K562 (cell line): Measurements from ENCODE around the gene UBXN1. TPM values are rescaled to one million over a fixed set of nuclear protein-coding genes. Genes with fewer than 3 reads are reported as not detected.

Source experiments
- ATAC-seq: fragments of 200-7000 bp; cut with Tn5 transposase; 3 replicates; pipeline ENCODE4 v1.9.1; 2020; ENCODE audit warnings: moderate library complexity
- BruUV-seq: library from RNA; stranded (reverse); fragments of 400-500 nt; replicated peaks from 2 replicates; lab custom pipeline; 2021; lab: Mats Ljungman, UMichigan
- CTCF ChIA-PET: fragments of 300-600 bp; formaldehyde crosslinking; extraction: SDS; loops from one replicate; lab custom pipeline; 2021; ENCODE audit warnings: low intra/inter-chr PET ratio; lab: Yijun Ruan, JAX
- POLR2A ChIA-PET: fragments of 300-600, 350-650 bp; sonication (Branson Sonifier 250); formaldehyde crosslinking; extraction: SDS; loops from one replicate; lab custom pipeline; 2021; ENCODE audit warnings: antibody characterized with exemption, inconsistent platforms; lab: Yijun Ruan, JAX
- DNase-seq, 4 experiments: peaks; one replicate each; pipeline versions ENCODE4 v3.0.0 to v3.0.0-alpha.2; 2011 to 2018; ENCODE audit warnings: low spot score in 3 of 4, mixed read lengths in 3 of 4; ENCODE audit errors: extremely low read depth in 1 of 4
- FAIRE-seq: peaks from 2 replicates; lab custom pipeline; 2011; peaks lifted over from hg19 to GRCh38; lab: Jason Lieb, UNC
- H2AFZ ChIP-seq: 2 replicates; pipeline ENCODE4 v1.6.0; 2011; ENCODE audit warnings: low read depth, low read length, control low read depth, inconsistent platforms
- H3K27ac ChIP-seq: fragments of 200-600 bp; 3 replicates; pipeline ENCODE4 v1.8.0; 2011; ENCODE audit warnings: low read depth, mild to moderate bottlenecking, control low read depth, inconsistent platforms, low read length, moderate library complexity, mixed read lengths; ENCODE audit errors: extremely low read depth
- H3K27me3 ChIP-seq, 2 experiments: fragments of 300-600 bp in 1 of 2; 2 replicates in 1 of 2; 3 replicates in 1 of 2; pipeline versions ENCODE4 v1.6.0 to v1.8.0; 2011; ENCODE audit warnings: inconsistent platforms in 2 of 2, low read length in 2 of 2, mild to moderate bottlenecking in 1 of 2, mixed read lengths in 1 of 2, moderate library complexity in 1 of 2; ENCODE audit not compliant: control insufficient read depth in 2 of 2, insufficient read depth in 2 of 2
- H3K36me3 ChIP-seq: fragments of 300-600 bp; 3 replicates; pipeline ENCODE4 v1.8.0; 2011; ENCODE audit warnings: mild to moderate bottlenecking, low read length, inconsistent platforms; ENCODE audit not compliant: control insufficient read depth, insufficient read depth
- H3K4me1 ChIP-seq, 2 experiments: fragments of 200-600 bp in 1 of 2; replicated peaks in 1 of 2; 2 replicates in 1 of 2; 3 replicates in 1 of 2; pipeline versions ENCODE4 v1.5.1 to v1.8.0; 2011; ENCODE audit warnings: inconsistent platforms in 2 of 2, low read length in 2 of 2, mild to moderate bottlenecking in 1 of 2, mixed read lengths in 1 of 2, moderate library complexity in 1 of 2; ENCODE audit not compliant: control insufficient read depth in 2 of 2, insufficient read depth in 2 of 2
- H3K4me2 ChIP-seq: 2 replicates; pipeline ENCODE4 v1.6.1; 2011; ENCODE audit warnings: low read length, control low read depth, inconsistent platforms, mixed read lengths; ENCODE audit not compliant: insufficient read depth
- H3K4me3 ChIP-seq: fragments of 200-600 bp; sonication (generic), shearing (Covaris generic); 2 replicates; pipeline ENCODE4 v1.5.1; 2016; ENCODE audit warnings: control low read depth, inconsistent platforms
- H3K79me2 ChIP-seq: fragments of 200-600 bp; 3 replicates; pipeline ENCODE4 v1.8.0; 2011; ENCODE audit warnings: low read length, inconsistent platforms; ENCODE audit not compliant: control insufficient read depth, insufficient read depth
- H3K9ac ChIP-seq, 2 experiments: 2 replicates each; pipeline versions ENCODE4 v1.6.0 to v1.6.1; 2011; ENCODE audit warnings: low read depth in 2 of 2, low read length in 2 of 2, control low read depth in 1 of 2, inconsistent platforms in 1 of 2, mild to moderate bottlenecking in 1 of 2, mixed read lengths in 1 of 2; ENCODE audit not compliant: insufficient read depth in 1 of 2
- H3K9me1 ChIP-seq: one replicate; pipeline ENCODE4 v1.6.0; 2011; ENCODE audit warnings: inconsistent platforms, mild to moderate bottlenecking, low read length, moderate library complexity; ENCODE audit not compliant: control insufficient read depth, insufficient read depth
- H3K9me3 ChIP-seq: replicated peaks from 2 replicates; pipeline ENCODE4 v1.5.1; 2011; ENCODE audit warnings: low read depth, low read length, inconsistent platforms; ENCODE audit not compliant: control insufficient read depth, insufficient read depth
- H4K20me1 ChIP-seq: replicated peaks from 2 replicates; pipeline ENCODE4 v1.6.1; 2011; ENCODE audit warnings: low read length, inconsistent platforms, mixed read lengths; ENCODE audit not compliant: control insufficient read depth, insufficient read depth
- AFF4 ChIP-seq: sonication (generic); formaldehyde crosslinking; IDR thresholded peaks from 2 replicates; pipeline ENCODE4 v1.8.0; 2023; ENCODE audit warnings: mild to moderate bottlenecking, missing genetic modification reagents
- COPS2 ChIP-seq: fragments of 450-650 bp; conservative IDR thresholded peaks from 2 replicates; pipeline ENCODE4 v1.6.1; 2016; ENCODE audit warnings: mild to moderate bottlenecking, moderate library complexity
- MNT ChIP-seq, 2 experiments: fragments of 450-650 bp; conservative IDR thresholded peaks; 2 replicates each; pipeline ENCODE4 v1.6.1; 2017; ENCODE audit warnings: mild to moderate bottlenecking in 2 of 2, moderate library complexity in 2 of 2
- MYNN ChIP-seq, 2 experiments: sonication (generic); formaldehyde crosslinking in 1 of 2; IDR thresholded peaks; 2 replicates each; pipeline versions ENCODE4 v1.5.0 to v1.6.1; 2016 to 2020; ENCODE audit warnings: antibody characterized with exemption in 1 of 2, missing genetic modification reagents in 1 of 2
- NRF1 ChIP-seq, 2 experiments: fragments of 450-650 bp; IDR thresholded peaks in 1 of 2; conservative IDR thresholded peaks in 1 of 2; 2 replicates each; pipeline ENCODE4 v1.6.1; 2014; ENCODE audit warnings: mild to moderate bottlenecking in 2 of 2
- PHTF2 ChIP-seq: fragments of 250-450 bp; sonication (Bioruptor Pico); IDR thresholded peaks from 2 replicates; pipeline ENCODE4 v1.5.0; 2021; ENCODE audit warnings: mild to moderate bottlenecking
- POLR2AphosphoS2 ChIP-seq: IDR thresholded peaks from 2 replicates; pipeline ENCODE4 v1.6.1; 2012; ENCODE audit warnings: low read length, improper control_type of control experiment
- POLR2G ChIP-seq: fragments of 200-400 bp; formaldehyde crosslinking; IDR thresholded peaks from 2 replicates; pipeline ENCODE4 v1.6.1; 2017; ENCODE audit warnings: low read depth, mild to moderate bottlenecking, antibody characterized with exemption, low read length, moderate library complexity
- RBFOX2 ChIP-seq: fragments of 200-400 bp; formaldehyde crosslinking; IDR thresholded peaks from 2 replicates; pipeline ENCODE4 v1.6.1; 2017; ENCODE audit warnings: low read depth, mild to moderate bottlenecking, low read length, moderate library complexity
- SIN3A ChIP-seq, 2 experiments: fragments of 150-350 bp in 1 of 2; IDR thresholded peaks; 2 replicates each; pipeline ENCODE4 v1.6.1; 2011 to 2016; ENCODE audit warnings: borderline replicate concordance in 2 of 2, low read depth in 2 of 2, low read length in 2 of 2, mild to moderate bottlenecking in 2 of 2, moderate library complexity in 2 of 2; ENCODE audit not compliant: control insufficient read depth in 1 of 2
- TAL1 ChIP-seq: fragments of 450-650 bp; IDR thresholded peaks from 2 replicates; pipeline ENCODE4 v1.6.1; 2016; ENCODE audit warnings: mild to moderate bottlenecking
- WGBS: fragments of 100-300 bp; shearing (Covaris generic); methylation state at CpG from one replicate; pipeline ENCODE4 v1.1.6; 2016; ENCODE audit warnings: low coverage, mixed read lengths; ENCODE audit not compliant: insufficient coverage; ENCODE audit errors: missing lambda C conversion rate; 5-methylcytosine and 5-hydroxymethylcytosine counted together
- in situ Hi-C: fragments of 300-500 bp; cut with MboI; formaldehyde crosslinking; loops from 4 replicates; pipeline ENCODE4 v1.15.0; 2018; ENCODE audit warnings: inconsistent platforms, mixed read lengths
- intact Hi-C: fragments of 100-400 bp; cut with micrococcal nuclease; formaldehyde crosslinking; loops from 2 replicates; pipeline ENCODE4 v1.14.2; 2022
- polyA plus RNA-seq, 8 experiments: library from polyadenylated mRNA; depleted of rRNA in 4 of 8; stranded (reverse) in 5 of 8; unstranded in 3 of 8; fragments of >200 nt; fragmentation: Nextera tagmentation in 2 of 8; fragmentation: Illumina TruSeq in 1 of 8; extraction: Ambion mirVana in 2 of 8; extraction: Trizol in 1 of 8; gene quantifications; 2 replicates each; pipeline versions ENCODE4 v1.2.1 to v1.2.3, GENCODE V29; 2011 to 2014; ENCODE audit warnings: inconsistent platforms in 1 of 8, missing spikeins in 1 of 8
- total RNA-seq, 7 experiments: library from RNA; depleted of rRNA in 6 of 7; stranded (reverse); fragments of >200 nt in 6 of 7; fragmentation: Illumina TruSeq in 2 of 7; extraction: Trizol in 2 of 7; gene quantifications; 2 replicates each; pipeline versions ENCODE4 v1.2.1 to v1.2.3, GENCODE V29; 2011 to 2021; ENCODE audit warnings: low replicate concordance in 1 of 7

Gene UBXN1
- total and polyA plus RNA-seq, 9 of the 15 experiments (the other 6 are each of a cell fraction or from before 2014, with no cell fraction given), result 4.8 to 263 (median 99.7) TPM

GRCh38 chr11:62646825-62647608, 31.9 kb downstream of the UBXN1 start:
- in situ Hi-C loops, result no loop called here
- Histone ChIP-seq H3K79me2 (peaks cover 66% of the 10 kb centered on the region), H3K27me3 (no peaks in the 10 kb centered on the region), H3K9ac (peak overlapping the region; percentile 43 to 85), H3K36me3 (peaks cover 71% of the 10 kb centered on the region), H3K9me3 (no peaks in the 10 kb centered on the region), H3K4me3 (no peak overlapping the region), H4K20me1 (peaks cover 20% of the 10 kb centered on the region), H3K27ac (peak overlapping the region; percentile 55; the same call in 2 of the 3 replicates), H3K4me1 (peaks cover 15 to 43% of the 10 kb centered on the region in 2 experiments), H2AFZ (no peak overlapping the region), H3K9me1 (no peaks in the 10 kb centered on the region), H3K4me2 (peak overlapping the region; percentile 70)
- peak in 1 of 4 experiments; percentile 21 for DNase-seq
- TF ChIP-seq PHTF2 (CRISPR knock-in tag) (no peak), POLR2AphosphoS2 (peak; percentile 35; the same call in 1 of the 2 replicates), NRF1 (conservative IDR thresholded peaks at IDR 0.05 in 1 of 2, IDR thresholded peaks at IDR 0.05 in 1 of 2) (peak in 1 of 2 experiments; percentile 3; a peak in 1 of 4 replicates), MNT (conservative IDR thresholded peaks at IDR 0.05) (0 out of 4 replicates have a peak, but pooled peaks of 1 of the 2 experiments have one; percentile 10), POLR2G (peak; percentile 67), AFF4 (CRISPR knock-in tag) (no peak), COPS2 (no peak), MYNN (IDR thresholded peaks at IDR 0.05) (0 out of 2 replicates have a peak, but pooled peaks have one; percentile 19), MYNN (CRISPR knock-in tag; IDR thresholded peaks at IDR 0.05) (no peak), TAL1 (no peak), RBFOX2 (no peak), SIN3A (IDR thresholded peaks at IDR 0.05; ENCODE audit: borderline replicate concordance in 2 of 2, control insufficient read depth in 1 of 2, low read depth in 2 of 2, low read length in 2 of 2) (peak in 1 of 2 experiments; percentile 13; a peak in 1 of 4 replicates)
- peak; percentile 4 for ATAC-seq
- intact Hi-C loops, result loop anchor here (1.0 to 2.0 kb wide), 3 partner anchors 18 to 48 kb away; partner anchors contain the start of genes C11orf98, CSKMT, EML3 and ROM1
- ChIA-PET CTCF (interaction anchor here (0.6 to 1.1 kb wide), 2 partner anchors 34 to 36 kb away, joined by 3 to 4 read pairs; partner anchors contain the start of gene ROM1), POLR2A (interaction anchor here (0.6 to 4.5 kb wide), 11 partner anchors 8 to 64 kb away, joined by 3 to 83 read pairs (median 5); partner anchors contain the start of genes B3GAT3, C11orf98, CSKMT and MTA2)
- no peak for FAIRE-seq
- no TSS peak for BruUV-seq
- 60% methylated on average over 28 of the region's 32 CpGs for WGBS
